Spleen (tissue), 7 donors: ENCODE data around the gene CCDC141.

Experiments used
- POLR2A ChIP-seq, 3 donors: fragments of 450-650 bp; IDR thresholded peaks; one replicate each; pipeline ENCODE4 v1.5.1; 2017; ENCODE audit warnings: antibody characterized with exemption in 3 of 3, mild to moderate bottlenecking in 1 of 3
- POLR2AphosphoS5 ChIP-seq, 3 donors: sonication (generic); formaldehyde crosslinking; IDR thresholded peaks; one replicate each; pipeline ENCODE4 v1.5.1; 2017; ENCODE audit warnings: antibody characterized with exemption in 3 of 3
- TF ChIP-seq, protein P1 (sequence below), 11 experiments: fragments of 200-600 bp in 7 of 11; fragments of 450-650 bp in 4 of 11; sonication (generic) in 4 of 11; IDR thresholded peaks in 8 of 11; conservative IDR thresholded peaks in 3 of 11; 1 replicate in 7 of 11; 2 replicates in 4 of 11; pipeline versions ENCODE4 v1.4.0 to v1.8.0; 2016 to 2021; ENCODE audit warnings: antibody characterized with exemption in 11 of 11, inconsistent platforms in 4 of 11, mild to moderate bottlenecking in 1 of 11
- donor health status: DM: no; HTN: no; CAD: no; lungs with moderate emphysema.
- donor health status: DM: no; HTN: no; CAD: no.
- donor health status: DM: no; HTN: no; CAD: no.

GRCh38 chr2:178844701-178845100 is 205.2 kb downstream of the CCDC141 start:
- TF ChIP-seq, protein P1, sequence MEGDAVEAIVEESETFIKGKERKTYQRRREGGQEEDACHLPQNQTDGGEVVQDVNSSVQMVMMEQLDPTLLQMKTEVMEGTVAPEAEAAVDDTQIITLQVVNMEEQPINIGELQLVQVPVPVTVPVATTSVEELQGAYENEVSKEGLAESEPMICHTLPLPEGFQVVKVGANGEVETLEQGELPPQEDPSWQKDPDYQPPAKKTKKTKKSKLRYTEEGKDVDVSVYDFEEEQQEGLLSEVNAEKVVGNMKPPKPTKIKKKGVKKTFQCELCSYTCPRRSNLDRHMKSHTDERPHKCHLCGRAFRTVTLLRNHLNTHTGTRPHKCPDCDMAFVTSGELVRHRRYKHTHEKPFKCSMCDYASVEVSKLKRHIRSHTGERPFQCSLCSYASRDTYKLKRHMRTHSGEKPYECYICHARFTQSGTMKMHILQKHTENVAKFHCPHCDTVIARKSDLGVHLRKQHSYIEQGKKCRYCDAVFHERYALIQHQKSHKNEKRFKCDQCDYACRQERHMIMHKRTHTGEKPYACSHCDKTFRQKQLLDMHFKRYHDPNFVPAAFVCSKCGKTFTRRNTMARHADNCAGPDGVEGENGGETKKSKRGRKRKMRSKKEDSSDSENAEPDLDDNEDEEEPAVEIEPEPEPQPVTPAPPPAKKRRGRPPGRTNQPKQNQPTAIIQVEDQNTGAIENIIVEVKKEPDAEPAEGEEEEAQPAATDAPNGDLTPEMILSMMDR (IDR thresholded peaks at IDR 0.05 in 8 of 11, conservative IDR thresholded peaks at IDR 0.05 in 3 of 11), result no peak
- TF ChIP-seq POLR2AphosphoS5 (IDR thresholded peaks at IDR 0.05) (no peak), POLR2A (IDR thresholded peaks at IDR 0.05) (no peak)
